ENCODE measurements around the gene TCF12.

DNA sequence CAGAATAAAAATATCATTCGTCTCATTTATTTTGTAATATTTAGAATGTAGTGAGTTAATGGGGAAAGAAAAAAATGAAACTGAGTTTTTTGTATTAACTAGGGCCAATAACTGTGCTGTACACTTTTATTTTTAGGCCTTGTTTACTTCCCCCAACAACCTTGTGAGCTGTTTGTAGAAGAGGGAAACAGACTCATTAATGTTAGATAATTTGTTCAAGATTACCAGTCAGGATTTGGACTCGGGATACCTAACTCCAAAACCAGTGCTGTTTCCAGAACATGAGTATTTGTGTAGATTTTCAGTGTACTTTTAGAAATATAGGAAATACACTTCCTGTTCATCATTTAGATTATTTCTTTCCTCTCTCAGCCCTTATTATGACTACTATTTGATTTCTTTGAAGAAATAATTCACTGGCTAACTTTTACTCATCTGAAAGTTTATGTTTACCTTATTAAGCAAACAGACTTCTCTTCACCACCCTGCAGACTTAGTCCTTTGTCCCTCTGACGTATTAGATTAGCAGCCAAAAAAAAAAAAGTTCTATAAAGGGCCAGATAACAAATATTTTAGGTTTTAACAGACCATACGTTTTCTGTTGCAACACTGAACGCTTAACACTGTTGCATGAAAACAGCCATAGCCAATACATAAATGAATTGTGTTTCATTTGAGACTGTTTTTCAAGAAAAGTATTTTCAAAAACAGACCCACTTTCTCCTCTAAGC lies 265.3 kb downstream of the TCF12 start:
- TF ChIP-seq POLR2A (IDR thresholded peaks at IDR 0.05), result no peak
- TF ChIP-seq, protein P1, sequence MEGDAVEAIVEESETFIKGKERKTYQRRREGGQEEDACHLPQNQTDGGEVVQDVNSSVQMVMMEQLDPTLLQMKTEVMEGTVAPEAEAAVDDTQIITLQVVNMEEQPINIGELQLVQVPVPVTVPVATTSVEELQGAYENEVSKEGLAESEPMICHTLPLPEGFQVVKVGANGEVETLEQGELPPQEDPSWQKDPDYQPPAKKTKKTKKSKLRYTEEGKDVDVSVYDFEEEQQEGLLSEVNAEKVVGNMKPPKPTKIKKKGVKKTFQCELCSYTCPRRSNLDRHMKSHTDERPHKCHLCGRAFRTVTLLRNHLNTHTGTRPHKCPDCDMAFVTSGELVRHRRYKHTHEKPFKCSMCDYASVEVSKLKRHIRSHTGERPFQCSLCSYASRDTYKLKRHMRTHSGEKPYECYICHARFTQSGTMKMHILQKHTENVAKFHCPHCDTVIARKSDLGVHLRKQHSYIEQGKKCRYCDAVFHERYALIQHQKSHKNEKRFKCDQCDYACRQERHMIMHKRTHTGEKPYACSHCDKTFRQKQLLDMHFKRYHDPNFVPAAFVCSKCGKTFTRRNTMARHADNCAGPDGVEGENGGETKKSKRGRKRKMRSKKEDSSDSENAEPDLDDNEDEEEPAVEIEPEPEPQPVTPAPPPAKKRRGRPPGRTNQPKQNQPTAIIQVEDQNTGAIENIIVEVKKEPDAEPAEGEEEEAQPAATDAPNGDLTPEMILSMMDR (IDR thresholded peaks at IDR 0.05), result no peak
